ENCODE results near the gene SCARB1.

GRCh38 chr12:124769163-124769530, 94.5 kb downstream of the SCARB1 start:
- TF ChIP-seq CTCF (IDR thresholded peaks at IDR 0.05; ENCODE audit: low read length) (no peak), EZH2 (IDR thresholded peaks at IDR 0.05; ENCODE audit: borderline replicate concordance, low read length) (no peak)
